ENCODE measurements around the gene TSPAN18.

The TSPAN18 gene

GRCh38 chr11:44847316-44847715 is 120.6 kb downstream of the TSPAN18 start:
- in situ Hi-C loops (cut with MboI; ENCODE audit: low sequenced_read_pairs, unreplicated experiment), result no loop called here
- TF ChIP-seq CTCF (IDR thresholded peaks at IDR 0.05; ENCODE audit: borderline replicate concordance, control extremely low read depth, extremely low read depth, insufficient read depth, missing control alignments), result no peak
- no peak for DNase-seq (ENCODE audit: low spot score)

- DNase-seq (ENCODE audit: low spot score), result no peak
- TF ChIP-seq CTCF (IDR thresholded peaks at IDR 0.05; ENCODE audit: borderline replicate concordance, control extremely low read depth, extremely low read depth, insufficient read depth, missing control alignments), result no peak
- in situ Hi-C loops (cut with MboI; ENCODE audit: low sequenced_read_pairs, unreplicated experiment), result no loop called here
Measured at GRCh38 chr11:44848203-44848962, 121.6 kb downstream of the TSPAN18 start.

- in situ Hi-C loops (cut with MboI; ENCODE audit: low sequenced_read_pairs, unreplicated experiment), result no loop called here
- DNase-seq (ENCODE audit: low spot score), result no peak
- no peak for TF ChIP-seq CTCF (IDR thresholded peaks at IDR 0.05; ENCODE audit: borderline replicate concordance, control extremely low read depth, extremely low read depth, insufficient read depth, missing control alignments)
Measured at GRCh38 chr11:44848963-44849350, 122.2 kb downstream of the TSPAN18 start.

- in situ Hi-C loops (cut with MboI; ENCODE audit: low sequenced_read_pairs, unreplicated experiment), result no loop called here
- no peak for DNase-seq (ENCODE audit: low spot score)
- no peak for TF ChIP-seq CTCF (IDR thresholded peaks at IDR 0.05; ENCODE audit: borderline replicate concordance, control extremely low read depth, extremely low read depth, insufficient read depth, missing control alignments)
Measured at GRCh38 chr11:44849424-44849823, 122.7 kb downstream of the TSPAN18 start.

GRCh38 chr11:44849922-44850321 is 123.2 kb downstream of the TSPAN18 start:
- in situ Hi-C loops (cut with MboI; ENCODE audit: low sequenced_read_pairs, unreplicated experiment), result no loop called here
- no peak for DNase-seq (ENCODE audit: low spot score)
- no peak for TF ChIP-seq CTCF (IDR thresholded peaks at IDR 0.05; ENCODE audit: borderline replicate concordance, control extremely low read depth, extremely low read depth, insufficient read depth, missing control alignments)

GRCh38 chr11:44851496-44851895 is 124.7 kb downstream of the TSPAN18 start:
- no peak for TF ChIP-seq CTCF (IDR thresholded peaks at IDR 0.05; ENCODE audit: borderline replicate concordance, control extremely low read depth, extremely low read depth, insufficient read depth, missing control alignments)
- DNase-seq (ENCODE audit: low spot score), result no peak
- in situ Hi-C loops (cut with MboI; ENCODE audit: low sequenced_read_pairs, unreplicated experiment), result no loop called here

Data from GM13976 (cell line).